Bronchial epithelial cell (primary cell): ENCODE results near the gene PHKG2. TPM values are rescaled to one million over a fixed set of nuclear protein-coding genes. Genes with fewer than 3 reads are reported as not detected.

Experiments
- DNase-seq: peaks from one replicate; pipeline ENCODE4 v3.0.0-alpha.2; 2010; ENCODE audit warnings: low read depth
- FAIRE-seq: peaks from 2 replicates; lab custom pipeline; 2011; peaks lifted over from hg19 to GRCh38; lab: Jason Lieb, UNC
- H3K27me3 ChIP-seq: 2 replicates; pipeline ENCODE4 v1.5.1; 2011; ENCODE audit warnings: low read length; ENCODE audit not compliant: control insufficient read depth, insufficient read depth
- H3K36me3 ChIP-seq: 2 replicates; pipeline ENCODE4 v1.5.1; 2011; ENCODE audit warnings: low read length; ENCODE audit not compliant: control insufficient read depth, insufficient read depth
- H3K4me3 ChIP-seq: 2 replicates; pipeline ENCODE4 v1.5.1; 2011; ENCODE audit warnings: mild to moderate bottlenecking, low read depth, low read length, control low read depth
- total RNA-seq: library from RNA; depleted of rRNA; stranded (reverse); fragments of >200 nt; gene quantifications from 2 replicates; pipeline ENCODE4 v1.2.1, GENCODE V29; 2014
- TF ChIP-seq, protein P1 (sequence below): IDR thresholded peaks from 2 replicates; pipeline ENCODE4 v1.5.1; 2011; ENCODE audit warnings: mild to moderate bottlenecking, moderate library complexity, low read length, control low read depth, inconsistent platforms; ENCODE audit not compliant: insufficient read depth, severe bottlenecking

The PHKG2 gene
- total RNA-seq, 1 donor from 2014 or later, result 14.2 TPM

DNA sequence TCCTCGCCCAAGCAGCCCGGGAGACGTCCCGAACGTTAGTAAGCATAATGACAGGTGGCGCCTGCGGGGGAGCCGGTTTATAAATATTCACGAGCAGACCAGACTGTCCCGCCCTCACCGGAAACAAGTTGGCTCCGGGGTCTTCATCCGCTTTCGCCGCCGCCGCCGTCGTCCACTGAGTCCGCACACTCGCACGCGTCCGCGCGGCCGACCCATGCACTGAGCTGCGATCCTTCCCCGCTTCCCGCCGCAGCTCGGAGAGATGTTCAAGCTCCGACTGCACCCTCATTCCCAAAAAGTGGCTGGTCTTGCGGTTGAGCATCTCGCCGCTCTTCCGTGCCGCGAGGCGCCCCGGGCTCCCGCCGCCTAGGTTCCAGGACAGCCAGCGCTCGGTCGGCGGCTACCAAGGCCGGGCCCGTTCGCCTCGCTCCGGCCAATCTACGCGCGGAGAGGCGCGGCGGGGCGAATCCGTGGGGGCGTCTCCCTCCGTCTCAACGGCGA is 13.3 kb downstream of the PHKG2 start:
- TF ChIP-seq, protein P1, sequence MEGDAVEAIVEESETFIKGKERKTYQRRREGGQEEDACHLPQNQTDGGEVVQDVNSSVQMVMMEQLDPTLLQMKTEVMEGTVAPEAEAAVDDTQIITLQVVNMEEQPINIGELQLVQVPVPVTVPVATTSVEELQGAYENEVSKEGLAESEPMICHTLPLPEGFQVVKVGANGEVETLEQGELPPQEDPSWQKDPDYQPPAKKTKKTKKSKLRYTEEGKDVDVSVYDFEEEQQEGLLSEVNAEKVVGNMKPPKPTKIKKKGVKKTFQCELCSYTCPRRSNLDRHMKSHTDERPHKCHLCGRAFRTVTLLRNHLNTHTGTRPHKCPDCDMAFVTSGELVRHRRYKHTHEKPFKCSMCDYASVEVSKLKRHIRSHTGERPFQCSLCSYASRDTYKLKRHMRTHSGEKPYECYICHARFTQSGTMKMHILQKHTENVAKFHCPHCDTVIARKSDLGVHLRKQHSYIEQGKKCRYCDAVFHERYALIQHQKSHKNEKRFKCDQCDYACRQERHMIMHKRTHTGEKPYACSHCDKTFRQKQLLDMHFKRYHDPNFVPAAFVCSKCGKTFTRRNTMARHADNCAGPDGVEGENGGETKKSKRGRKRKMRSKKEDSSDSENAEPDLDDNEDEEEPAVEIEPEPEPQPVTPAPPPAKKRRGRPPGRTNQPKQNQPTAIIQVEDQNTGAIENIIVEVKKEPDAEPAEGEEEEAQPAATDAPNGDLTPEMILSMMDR, result no peak
- Histone ChIP-seq H3K36me3 (peaks cover 26% of the 10 kb centered on the region), H3K27me3 (no peaks in the 10 kb centered on the region), H3K4me3 (peak overlapping the region; percentile 71)
- DNase-seq (peak; percentile 39), FAIRE-seq (no peak)

DNA sequence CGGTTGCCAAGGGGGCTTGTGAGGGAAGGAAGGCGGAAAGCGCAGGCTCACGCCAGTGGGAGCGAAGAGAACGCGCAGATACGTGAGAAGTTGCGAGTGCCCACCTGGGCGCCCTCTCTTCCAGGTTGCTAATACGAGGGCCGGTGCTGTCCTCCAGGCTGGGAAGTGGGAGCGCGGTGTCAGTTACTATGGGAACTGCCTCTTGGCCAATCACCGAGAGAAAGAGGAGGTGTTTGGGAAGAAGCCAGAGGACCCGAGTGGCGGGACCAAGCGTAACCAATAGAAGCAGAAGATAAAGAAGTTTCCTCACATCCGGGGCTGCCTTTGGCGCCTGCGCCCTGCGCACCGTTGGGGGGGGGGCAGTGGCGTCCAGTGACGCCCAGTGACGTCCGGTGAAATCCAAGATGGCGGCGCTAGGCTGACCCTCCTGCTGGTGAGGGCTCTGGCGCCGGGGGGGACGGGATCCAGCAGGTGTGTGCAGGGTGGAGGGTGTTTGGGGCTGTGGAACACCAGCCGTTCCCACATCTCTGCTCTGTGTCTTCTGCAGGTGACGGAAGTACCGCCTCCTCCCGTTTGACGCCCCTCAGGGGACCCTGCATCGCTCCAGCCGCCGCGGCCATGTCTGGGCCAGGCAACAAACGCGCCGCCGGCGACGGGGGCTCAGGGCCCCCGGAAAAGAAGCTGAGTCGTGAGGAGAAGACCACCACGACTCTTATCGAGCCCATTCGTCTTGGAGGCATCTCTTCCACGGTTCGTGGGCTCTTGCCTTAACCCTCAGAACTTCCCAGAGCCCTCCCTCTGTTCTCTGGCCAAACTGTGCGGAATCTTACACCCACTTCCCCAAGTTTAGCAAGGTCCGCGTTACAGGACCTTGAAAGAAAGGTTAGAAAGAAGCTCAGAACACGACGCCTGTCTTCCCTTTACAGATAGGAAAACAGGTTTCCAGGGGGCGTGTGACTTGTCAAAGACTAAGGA is 14.0 kb downstream of the PHKG2 start, which contains the start of the genes CFAP119 and RNF40:
TSS of gene CFAP119 (minus strand) at position 135 of the 975 bp plus-strand sequence. CDS start 314 bp downstream, outside the sequence.
TSS of gene RNF40 (plus strand) at position 395 of the 975 bp plus-strand sequence. CDS start at position 619, 224 bp downstream.
- Histone ChIP-seq H3K4me3 (peak within 1 kb of the TSS; percentile 71), H3K27me3 (no peaks in the 10 kb centered on the region), H3K36me3 (peaks cover 30% of the 10 kb centered on the region)
- TF ChIP-seq, protein P1, result no peak
- no peak for FAIRE-seq
- peak; percentile 97 for DNase-seq

DNA sequence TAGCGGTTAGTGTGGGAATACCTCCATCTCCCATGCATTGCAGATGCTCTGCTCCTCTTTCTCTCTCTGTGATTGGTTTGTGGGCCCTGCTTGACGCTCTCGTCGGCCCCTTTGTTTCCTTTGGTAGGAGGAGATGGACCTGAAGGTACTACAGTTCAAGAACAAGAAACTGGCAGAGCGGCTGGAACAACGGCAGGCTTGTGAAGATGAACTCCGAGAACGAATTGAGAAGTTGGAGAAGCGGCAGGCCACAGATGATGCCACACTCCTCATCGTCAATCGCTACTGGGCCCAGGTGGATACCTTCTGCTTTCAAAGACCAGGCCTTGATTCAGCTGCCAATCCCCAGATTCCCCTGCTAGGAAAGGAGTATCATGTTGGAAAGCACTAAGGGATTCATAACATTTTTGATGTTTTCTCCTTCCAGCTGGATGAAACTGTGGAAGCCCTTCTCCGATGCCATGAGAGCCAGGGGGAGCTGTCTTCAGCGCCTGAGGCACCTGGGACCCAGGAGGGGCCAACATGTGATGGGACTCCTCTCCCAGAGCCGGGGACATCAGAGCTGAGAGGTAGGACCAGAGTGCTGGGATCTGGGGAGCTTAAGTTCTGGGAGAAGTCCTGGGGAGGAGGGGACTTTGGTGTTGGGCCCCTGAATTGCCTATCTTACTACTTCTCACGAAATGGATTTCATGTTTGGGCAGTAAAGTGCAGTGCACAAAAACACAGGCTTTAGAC is 14.9 kb downstream of the PHKG2 start:
- Histone ChIP-seq H3K4me3 (peak overlapping the region; percentile 71), H3K27me3 (no peaks in the 10 kb centered on the region), H3K36me3 (peaks cover 34% of the 10 kb centered on the region)
- FAIRE-seq (no peak), DNase-seq (no peak)
- TF ChIP-seq, protein P1, result no peak

DNA sequence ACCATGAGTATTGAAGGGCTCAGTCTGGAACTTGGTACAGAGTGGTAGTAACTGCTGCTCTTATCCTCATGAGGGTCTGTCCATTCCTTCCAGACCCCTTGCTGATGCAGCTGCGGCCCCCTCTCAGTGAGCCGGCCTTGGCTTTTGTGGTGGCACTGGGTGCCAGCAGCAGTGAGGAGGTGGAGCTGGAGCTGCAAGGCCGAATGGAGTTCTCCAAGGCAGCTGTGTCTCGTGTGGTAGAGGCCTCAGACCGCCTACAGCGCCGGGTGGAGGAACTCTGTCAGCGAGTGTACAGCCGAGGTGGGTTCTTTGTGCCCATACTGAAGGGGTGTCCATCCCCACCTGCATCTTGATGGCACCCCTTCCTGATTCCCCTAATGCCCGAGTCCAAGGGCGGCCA is 15.9 kb downstream of the PHKG2 start:
- Histone ChIP-seq H3K36me3 (peaks cover 42% of the 10 kb centered on the region), H3K4me3 (no peak overlapping the region), H3K27me3 (no peaks in the 10 kb centered on the region)
- TF ChIP-seq, protein P1, result no peak
- DNase-seq (no peak), FAIRE-seq (no peak)

DNA sequence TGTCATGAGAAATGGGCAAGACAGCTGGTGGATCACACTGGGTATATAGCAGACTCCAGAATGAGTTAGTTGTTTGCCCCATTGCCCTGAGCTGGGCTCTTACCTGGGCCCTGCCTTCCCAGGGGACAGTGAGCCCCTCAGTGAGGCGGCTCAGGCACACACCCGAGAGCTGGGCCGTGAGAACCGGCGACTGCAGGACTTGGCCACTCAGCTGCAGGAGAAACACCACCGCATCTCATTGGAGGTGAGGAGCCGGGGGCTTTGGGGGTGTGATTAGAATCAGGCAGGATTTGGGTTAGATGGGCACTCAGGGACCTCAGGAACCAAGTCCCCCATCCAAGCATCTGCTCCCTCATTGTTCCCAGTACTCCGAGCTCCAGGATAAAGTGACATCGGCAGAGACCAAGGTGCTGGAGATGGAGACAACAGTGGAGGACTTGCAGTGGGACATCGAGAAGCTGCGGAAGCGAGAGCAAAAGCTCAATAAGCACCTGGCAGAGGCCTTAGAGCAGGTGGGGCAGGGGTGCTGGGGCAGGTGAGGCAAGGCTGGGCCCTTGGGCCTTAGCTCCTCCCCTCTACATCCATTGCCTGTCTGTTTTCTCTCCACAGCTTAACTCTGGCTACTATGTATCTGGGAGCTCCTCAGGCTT is 16.7 kb downstream of the PHKG2 start:
- TF ChIP-seq, protein P1, result no peak
- Histone ChIP-seq H3K36me3 (peaks cover 48% of the 10 kb centered on the region), H3K27me3 (no peaks in the 10 kb centered on the region), H3K4me3 (no peak overlapping the region)
- FAIRE-seq, result no peak
- no peak for DNase-seq
